ENCODE results near the gene LSG1.

LSG1 gene

GRCh38 chr3:194685065-194685717, 13.2 kb upstream of the LSG1 start:
- Histone ChIP-seq H3K4me1 (ENCODE audit: control insufficient read depth, insufficient read depth, low read length) (peaks cover 21% of the 10 kb centered on the region), H3K4me3 (ENCODE audit: low read length) (peak overlapping the region; percentile 22), H3K27me3 (ENCODE audit: control insufficient read depth, insufficient read depth, low read length) (peaks cover 4% of the 10 kb centered on the region), H3K9me3 (ENCODE audit: control insufficient read depth, low read length) (no peaks in the 10 kb centered on the region), H3K9ac (ENCODE audit: low read length) (peak overlapping the region; percentile 44), H3K36me3 (ENCODE audit: control insufficient read depth, insufficient read depth, low read length) (no peaks in the 10 kb centered on the region)

GRCh38 chr3:194683380-194683779, 11.4 kb upstream of the LSG1 start:
- H3K9me3 ChIP-seq (ENCODE audit: control insufficient read depth, low read length), result no peaks in the 10 kb centered on the region
- no peak overlapping the region for H3K9ac ChIP-seq (ENCODE audit: low read length)
- no peak overlapping the region for H3K4me3 ChIP-seq (ENCODE audit: low read length)
- peaks cover 4% of the 10 kb centered on the region for H3K27me3 ChIP-seq (ENCODE audit: control insufficient read depth, insufficient read depth, low read length)
- H3K36me3 ChIP-seq (ENCODE audit: control insufficient read depth, insufficient read depth, low read length), result no peaks in the 10 kb centered on the region
- peaks cover 21% of the 10 kb centered on the region for H3K4me1 ChIP-seq (ENCODE audit: control insufficient read depth, insufficient read depth, low read length)

- Histone ChIP-seq H3K4me3 (ENCODE audit: low read length) (no peak overlapping the region), H3K27me3 (ENCODE audit: control insufficient read depth, insufficient read depth, low read length) (peaks cover 4% of the 10 kb centered on the region), H3K9me3 (ENCODE audit: control insufficient read depth, low read length) (no peaks in the 10 kb centered on the region), H3K9ac (ENCODE audit: low read length) (no peak overlapping the region), H3K36me3 (ENCODE audit: control insufficient read depth, insufficient read depth, low read length) (no peaks in the 10 kb centered on the region), H3K4me1 (ENCODE audit: control insufficient read depth, insufficient read depth, low read length) (peaks cover 21% of the 10 kb centered on the region)
Observed at GRCh38 chr3:194682694-194683310, 10.8 kb upstream of the LSG1 start.

GRCh38 chr3:194682189-194682693, 10.2 kb upstream of the LSG1 start:
- Histone ChIP-seq H3K9me3 (ENCODE audit: control insufficient read depth, low read length) (no peaks in the 10 kb centered on the region), H3K4me3 (ENCODE audit: low read length) (no peak overlapping the region), H3K9ac (ENCODE audit: low read length) (no peak overlapping the region), H3K4me1 (ENCODE audit: control insufficient read depth, insufficient read depth, low read length) (peaks cover 17% of the 10 kb centered on the region), H3K36me3 (ENCODE audit: control insufficient read depth, insufficient read depth, low read length) (no peaks in the 10 kb centered on the region), H3K27me3 (ENCODE audit: control insufficient read depth, insufficient read depth, low read length) (peaks cover 4% of the 10 kb centered on the region)

- Histone ChIP-seq H3K9ac (ENCODE audit: low read length) (no peak overlapping the region), H3K36me3 (ENCODE audit: control insufficient read depth, insufficient read depth, low read length) (no peaks in the 10 kb centered on the region), H3K9me3 (ENCODE audit: control insufficient read depth, low read length) (no peaks in the 10 kb centered on the region), H3K27me3 (ENCODE audit: control insufficient read depth, insufficient read depth, low read length) (peaks cover 4% of the 10 kb centered on the region), H3K4me1 (ENCODE audit: control insufficient read depth, insufficient read depth, low read length) (peaks cover 6% of the 10 kb centered on the region), H3K4me3 (ENCODE audit: low read length) (no peak overlapping the region)
Observed at GRCh38 chr3:194680888-194681615, 9.1 kb upstream of the LSG1 start.

DNA sequence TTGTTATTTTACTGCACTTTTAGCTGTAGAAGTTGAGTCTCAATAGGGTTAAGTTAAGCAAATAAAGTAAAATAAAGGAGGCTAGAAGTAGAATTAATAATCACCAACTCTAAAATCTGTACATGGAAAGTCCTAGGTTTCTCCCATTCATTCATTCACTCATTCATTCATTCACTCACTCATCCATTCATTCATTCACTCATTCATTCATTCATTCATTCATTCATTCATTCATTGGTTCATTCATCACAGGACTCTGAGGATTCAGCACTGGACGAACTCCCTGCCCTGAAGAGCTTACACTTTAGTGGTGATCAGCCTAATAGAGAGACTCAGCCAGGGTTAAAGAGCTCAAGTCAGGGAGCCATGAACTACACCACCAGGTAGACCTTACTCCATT, 4.5 kb upstream of the LSG1 start:
- no peak overlapping the region for H3K4me3 ChIP-seq (ENCODE audit: low read length)
- H3K9ac ChIP-seq (ENCODE audit: low read length), result no peak overlapping the region
- no peaks in the 10 kb centered on the region for H3K9me3 ChIP-seq (ENCODE audit: control insufficient read depth, low read length)
- no peaks in the 10 kb centered on the region for H3K27me3 ChIP-seq (ENCODE audit: control insufficient read depth, insufficient read depth, low read length)
- no peaks in the 10 kb centered on the region for H3K36me3 ChIP-seq (ENCODE audit: control insufficient read depth, insufficient read depth, low read length)
- no peaks in the 10 kb centered on the region for H3K4me1 ChIP-seq (ENCODE audit: control insufficient read depth, insufficient read depth, low read length)

- H3K4me1 ChIP-seq (ENCODE audit: control insufficient read depth, insufficient read depth, low read length), result peaks cover 7% of the 10 kb centered on the region
Observed at GRCh38 chr3:194675680-194676079, 3.7 kb upstream of the LSG1 start.

DNA sequence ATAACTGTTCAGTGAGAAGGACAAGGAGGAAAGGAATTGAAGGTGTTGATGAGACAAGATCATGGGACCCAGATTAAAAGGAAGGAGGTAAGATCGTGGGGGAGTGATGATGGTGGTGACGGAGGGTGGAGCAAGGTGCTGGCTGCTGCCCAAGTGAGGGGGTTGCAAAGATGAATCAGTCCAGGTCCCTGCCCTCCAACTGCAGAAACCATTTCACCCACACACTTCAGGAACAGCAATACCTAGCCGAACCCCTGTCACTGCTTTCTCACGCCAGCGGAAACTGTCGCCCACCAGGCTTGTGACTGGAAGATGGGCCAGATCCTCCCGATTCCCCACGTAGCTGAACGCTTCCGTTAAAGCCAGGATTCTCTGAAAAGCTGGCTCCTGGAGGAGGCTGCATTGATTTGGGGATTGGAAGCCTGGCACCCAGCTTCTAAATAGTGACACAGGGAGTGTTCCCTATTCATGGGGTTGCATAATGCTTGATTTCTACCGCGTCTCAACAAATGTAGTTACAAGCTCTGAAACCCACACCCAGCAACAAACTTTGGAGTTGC, 3.2 kb upstream of the LSG1 start:
- H3K9ac ChIP-seq (ENCODE audit: low read length), result no peak overlapping the region
- no peak overlapping the region for H3K4me3 ChIP-seq (ENCODE audit: low read length)
- H3K4me1 ChIP-seq (ENCODE audit: control insufficient read depth, insufficient read depth, low read length), result peaks cover 7% of the 10 kb centered on the region
- H3K27me3 ChIP-seq (ENCODE audit: control insufficient read depth, insufficient read depth, low read length), result no peaks in the 10 kb centered on the region
- H3K36me3 ChIP-seq (ENCODE audit: control insufficient read depth, insufficient read depth, low read length), result no peaks in the 10 kb centered on the region
- no peaks in the 10 kb centered on the region for H3K9me3 ChIP-seq (ENCODE audit: control insufficient read depth, low read length)

More at GRCh38 chr3:194675680-194676079, 3.7 kb upstream of the LSG1 start:
- Histone ChIP-seq H3K9ac (ENCODE audit: low read length) (no peak overlapping the region), H3K36me3 (ENCODE audit: control insufficient read depth, insufficient read depth, low read length) (no peaks in the 10 kb centered on the region), H3K9me3 (ENCODE audit: control insufficient read depth, low read length) (no peaks in the 10 kb centered on the region), H3K27me3 (ENCODE audit: control insufficient read depth, insufficient read depth, low read length) (no peaks in the 10 kb centered on the region), H3K4me3 (ENCODE audit: low read length) (no peak overlapping the region)

DNA sequence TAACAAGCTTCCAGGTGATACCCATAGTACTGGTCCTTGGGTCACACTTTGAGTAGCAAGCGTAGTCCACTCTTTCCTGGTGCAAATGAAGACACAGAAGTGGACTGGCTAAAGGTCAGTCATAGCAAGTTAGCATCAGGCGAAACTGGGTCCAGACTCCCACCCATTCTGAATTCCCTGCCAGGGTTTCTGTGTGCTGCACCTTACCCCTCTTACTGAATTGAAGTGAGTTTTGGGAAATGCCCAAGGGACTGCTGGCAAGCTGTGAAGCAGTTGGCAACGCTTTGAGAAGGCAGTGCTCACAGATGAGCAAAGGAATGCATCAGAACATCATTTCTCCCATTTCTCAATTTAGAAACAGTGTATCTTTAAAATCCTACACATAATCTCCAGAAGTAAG, 1.8 kb upstream of the LSG1 start:
- H3K9ac ChIP-seq (ENCODE audit: low read length), result no peak overlapping the region
- H3K9me3 ChIP-seq (ENCODE audit: control insufficient read depth, low read length), result no peaks in the 10 kb centered on the region
- no peak overlapping the region for H3K4me3 ChIP-seq (ENCODE audit: low read length)
- H3K4me1 ChIP-seq (ENCODE audit: control insufficient read depth, insufficient read depth, low read length), result peaks cover 7% of the 10 kb centered on the region
- H3K27me3 ChIP-seq (ENCODE audit: control insufficient read depth, insufficient read depth, low read length), result no peaks in the 10 kb centered on the region
- no peaks in the 10 kb centered on the region for H3K36me3 ChIP-seq (ENCODE audit: control insufficient read depth, insufficient read depth, low read length)

DNA sequence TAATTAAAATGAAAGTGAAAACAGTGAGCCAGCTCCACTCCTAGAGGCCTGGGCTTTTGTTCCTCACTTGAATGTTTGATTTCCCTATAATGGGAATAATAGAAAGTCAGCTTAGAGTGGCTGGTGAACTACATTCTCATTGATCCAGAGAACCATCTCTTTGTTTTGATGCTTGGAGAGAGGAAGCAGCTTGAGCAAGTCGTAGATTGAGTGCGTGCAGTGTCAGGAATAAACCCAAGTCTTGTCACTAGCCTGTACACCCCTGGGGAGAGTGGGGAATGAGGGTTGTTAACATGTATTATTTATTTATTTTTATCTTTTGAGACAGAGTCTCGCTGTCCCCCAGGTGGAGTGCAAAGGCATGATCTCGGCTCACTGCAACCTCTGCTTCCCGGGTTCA, 885 bp upstream of the LSG1 start:
- H3K27me3 ChIP-seq (ENCODE audit: control insufficient read depth, insufficient read depth, low read length), result no peaks in the 10 kb centered on the region
- H3K36me3 ChIP-seq (ENCODE audit: control insufficient read depth, insufficient read depth, low read length), result no peaks in the 10 kb centered on the region
- H3K9me3 ChIP-seq (ENCODE audit: control insufficient read depth, low read length), result no peaks in the 10 kb centered on the region
- peak overlapping the region; percentile 88 for H3K9ac ChIP-seq (ENCODE audit: low read length)
- H3K4me1 ChIP-seq (ENCODE audit: control insufficient read depth, insufficient read depth, low read length), result peaks cover 7% of the 10 kb centered on the region
- H3K4me3 ChIP-seq (ENCODE audit: low read length), result peak overlapping the region; percentile 96

- peaks cover 7% of the 10 kb centered on the region for H3K4me1 ChIP-seq (ENCODE audit: control insufficient read depth, insufficient read depth, low read length)
- no peaks in the 10 kb centered on the region for H3K27me3 ChIP-seq (ENCODE audit: control insufficient read depth, insufficient read depth, low read length)
- H3K9me3 ChIP-seq (ENCODE audit: control insufficient read depth, low read length), result no peaks in the 10 kb centered on the region
- H3K9ac ChIP-seq (ENCODE audit: low read length), result peak overlapping the region; percentile 88
- peak overlapping the region; percentile 96 for H3K4me3 ChIP-seq (ENCODE audit: low read length)
- no peaks in the 10 kb centered on the region for H3K36me3 ChIP-seq (ENCODE audit: control insufficient read depth, insufficient read depth, low read length)
Observed at GRCh38 chr3:194671511-194671899, 486 bp downstream of the LSG1 start.

DNA sequence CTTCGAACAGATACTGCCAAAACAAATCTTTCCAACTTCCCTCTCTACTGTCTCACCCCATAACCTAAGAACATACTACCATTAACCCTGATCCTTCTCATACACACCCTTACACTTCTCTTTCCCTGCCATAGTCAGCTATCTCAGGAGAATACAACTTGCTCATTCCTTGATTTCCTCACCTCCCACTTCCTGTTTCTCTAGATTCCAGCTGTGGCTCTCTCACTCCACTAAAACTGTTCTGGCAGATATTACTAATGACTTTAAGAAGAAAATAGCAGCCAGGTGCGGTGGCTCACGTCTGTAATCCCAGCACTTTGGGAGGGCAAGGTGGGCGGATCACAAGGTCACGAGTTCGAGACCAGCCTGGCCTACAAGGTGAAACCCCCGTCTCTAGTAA, 4.6 kb downstream of the LSG1 start:
- Histone ChIP-seq H3K27me3 (ENCODE audit: control insufficient read depth, insufficient read depth, low read length) (no peaks in the 10 kb centered on the region), H3K36me3 (ENCODE audit: control insufficient read depth, insufficient read depth, low read length) (no peaks in the 10 kb centered on the region)

More for the DNA sequence above, 4.6 kb downstream of the LSG1 start:
- Histone ChIP-seq H3K9ac (ENCODE audit: low read length) (no peak overlapping the region), H3K4me3 (ENCODE audit: low read length) (no peak overlapping the region), H3K4me1 (ENCODE audit: control insufficient read depth, insufficient read depth, low read length) (peaks cover 7% of the 10 kb centered on the region), H3K9me3 (ENCODE audit: control insufficient read depth, low read length) (no peaks in the 10 kb centered on the region)

Data from mucosa of stomach (tissue), 1 donor.